ENCODE data around the gene SLC39A8.
A peak's percentile ranks its signal among the peaks of the same experiment; 100 is the strongest.
"Not testable (repeated sequence)": the region's sequence is repeated elsewhere in the genome, so short reads cannot be mapped to it uniquely, and the experiment has no call there.

SLC39A8 gene
- 54.1 to 90.1 (median 60.7) reads per million in 4 donors for total RNA-seq

GRCh38 chr4:102344954-102345794 is at the start of gene SLC39A8:
Gene SLC39A8, minus strand, starts transcription at chr4:102345482. Its CDS starts 820 bp downstream, at chr4:102344662.
- peak; percentile 68 to 94 (median 79) for DNase-seq

GRCh38 chr4:102392033-102392744 is 46.9 kb upstream of the SLC39A8 start:
- no peak for DNase-seq

- peak in 1 of 5 donors; percentile 29 for DNase-seq
Measured at GRCh38 chr4:102390438-102390837, 45.2 kb upstream of the SLC39A8 start.

- DNase-seq = no peak
Measured at GRCh38 chr4:102388611-102389010, 43.3 kb upstream of the SLC39A8 start.

- DNase-seq = no peak
Measured at GRCh38 chr4:102387552-102388150, 42.4 kb upstream of the SLC39A8 start.

GRCh38 chr4:102386966-102387365 is 41.7 kb upstream of the SLC39A8 start:
- no peak for DNase-seq

GRCh38 chr4:102380253-102380652 is 35.0 kb upstream of the SLC39A8 start:
- not testable (repeated sequence) for DNase-seq

- no peak for DNase-seq
Measured at GRCh38 chr4:102362922-102363432, 17.7 kb upstream of the SLC39A8 start.

GRCh38 chr4:102358128-102358527 is 12.8 kb upstream of the SLC39A8 start:
- no peak for DNase-seq

GRCh38 chr4:102357637-102358036 is 12.4 kb upstream of the SLC39A8 start:
- DNase-seq = not testable (repeated sequence)

GRCh38 chr4:102356562-102357202 is 11.4 kb upstream of the SLC39A8 start:
- DNase-seq = no peak

- no peak for DNase-seq
Measured at GRCh38 chr4:102355748-102356147, 10.5 kb upstream of the SLC39A8 start.

GRCh38 chr4:102354671-102355454 is 9.6 kb upstream of the SLC39A8 start:
- DNase-seq = no peak

- DNase-seq = no peak
Measured at GRCh38 chr4:102352781-102353180, 7.5 kb upstream of the SLC39A8 start.

- DNase-seq = no peak
Measured at GRCh38 chr4:102350634-102351033, 5.4 kb upstream of the SLC39A8 start.

GRCh38 chr4:102348701-102349100 is 3.4 kb upstream of the SLC39A8 start:
- DNase-seq = no peak

GRCh38 chr4:102345795-102346100 is 466 bp upstream of the SLC39A8 start:
- DNase-seq = peak in 1 of 5 donors; percentile 43

- DNase-seq = peak in 4 of 5 donors; percentile 32 to 81 (median 60)
Measured at GRCh38 chr4:102344520-102344953, 745 bp downstream of the SLC39A8 start.

- DNase-seq = peak in 1 of 5 donors; percentile 0
Measured at GRCh38 chr4:102343964-102344519, 1.2 kb downstream of the SLC39A8 start.

- DNase-seq = no peak
Measured at GRCh38 chr4:102342404-102343074, 2.7 kb downstream of the SLC39A8 start.

- no peak for DNase-seq
Measured at GRCh38 chr4:102341201-102341600, 4.1 kb downstream of the SLC39A8 start.
